Liver (tissue), 9 donors: ENCODE results near the gene RASA4B. TPM values are rescaled to one million over a fixed set of nuclear protein-coding genes. Genes with fewer than 3 reads are reported as not detected.

ENCODE experiments used
- DNase-seq: peaks from one replicate; pipeline ENCODE4 v3.0.0-alpha.2; 2017; ENCODE audit warnings: low spot score
- H3K27ac ChIP-seq, 2 donors: one replicate each; pipeline ENCODE4 v1.7.0; 2013; ENCODE audit warnings: inconsistent platforms in 2 of 2, low read length in 2 of 2, control low read depth in 1 of 2, low read depth in 1 of 2, mild to moderate bottlenecking in 1 of 2
- H3K27me3 ChIP-seq, 4 donors: one replicate each; pipeline versions ENCODE4 v1.6.1 to v1.7.0; 2013; ENCODE audit warnings: low read length in 3 of 4, inconsistent platforms in 1 of 4, mild to moderate bottlenecking in 1 of 4, moderate library complexity in 1 of 4; ENCODE audit not compliant: control insufficient read depth in 4 of 4, insufficient read depth in 4 of 4
- H3K36me3 ChIP-seq, 4 donors: one replicate each; pipeline versions ENCODE4 v1.6.1 to v1.7.0; 2013; ENCODE audit warnings: low read length in 3 of 4, mild to moderate bottlenecking in 3 of 4, low read depth in 1 of 4, moderate library complexity in 1 of 4; ENCODE audit not compliant: control insufficient read depth in 4 of 4, insufficient read depth in 3 of 4
- H3K4me1 ChIP-seq, 4 donors: one replicate each; pipeline versions ENCODE4 v1.6.1 to v1.7.0; 2013; ENCODE audit warnings: low read length in 3 of 4, mild to moderate bottlenecking in 3 of 4, moderate library complexity in 1 of 4; ENCODE audit not compliant: control insufficient read depth in 4 of 4, insufficient read depth in 4 of 4
- H3K4me3 ChIP-seq, 3 donors: one replicate each; pipeline versions ENCODE4 v1.6.1 to v1.7.0; 2013; ENCODE audit warnings: low read length in 3 of 3, control low read depth in 1 of 3, low read depth in 1 of 3, mild to moderate bottlenecking in 1 of 3
- H3K9ac ChIP-seq, 2 donors: one replicate each; pipeline ENCODE4 v1.7.0; 2013; ENCODE audit warnings: low read length in 2 of 2, mild to moderate bottlenecking in 2 of 2, moderate library complexity in 2 of 2, control low read depth in 1 of 2, low read depth in 1 of 2
- H3K9me3 ChIP-seq, 4 donors: one replicate each; pipeline versions ENCODE4 v1.6.1 to v1.7.0; 2013; ENCODE audit warnings: low read length in 3 of 4; ENCODE audit not compliant: control insufficient read depth in 4 of 4
- ATF3 ChIP-seq: IDR thresholded peaks from 2 replicates; pipeline ENCODE4 v1.6.1; 2016; ENCODE audit warnings: antibody characterized with exemption
- EGR1 ChIP-seq, 2 donors: IDR thresholded peaks; 2 replicates each; pipeline ENCODE4 v1.6.1; 2016 to 2018; ENCODE audit warnings: antibody characterized with exemption in 2 of 2, low read depth in 2 of 2
- FOXA1 ChIP-seq: IDR thresholded peaks from 2 replicates; pipeline ENCODE4 v1.6.1; 2016; ENCODE audit warnings: antibody characterized with exemption
- FOXA2 ChIP-seq: IDR thresholded peaks from 2 replicates; pipeline ENCODE4 v1.6.1; 2016; ENCODE audit warnings: antibody characterized with exemption
- GABPA ChIP-seq, 2 donors: IDR thresholded peaks in 1 of 2; conservative IDR thresholded peaks in 1 of 2; 2 replicates each; pipeline ENCODE4 v1.6.1; 2016; ENCODE audit warnings: antibody characterized with exemption in 2 of 2, mild to moderate bottlenecking in 1 of 2, moderate library complexity in 1 of 2
- HNF4A ChIP-seq, 2 donors: conservative IDR thresholded peaks; 2 replicates each; pipeline ENCODE4 v1.6.1; 2016; ENCODE audit warnings: antibody characterized with exemption in 2 of 2, mild to moderate bottlenecking in 2 of 2
- HNF4G ChIP-seq: IDR thresholded peaks from 2 replicates; pipeline ENCODE4 v1.6.1; 2016; ENCODE audit warnings: antibody characterized with exemption
- JUND ChIP-seq, 2 donors: IDR thresholded peaks; 2 replicates each; pipeline ENCODE4 v1.6.1; 2016; ENCODE audit warnings: antibody characterized with exemption in 2 of 2
- NR2F2 ChIP-seq: IDR thresholded peaks from 2 replicates; pipeline ENCODE4 v1.6.1; 2016; ENCODE audit warnings: antibody characterized with exemption
- RAD21 ChIP-seq, 2 donors: IDR thresholded peaks; 2 replicates each; pipeline ENCODE4 v1.6.1; 2016; ENCODE audit warnings: antibody characterized with exemption in 2 of 2, mild to moderate bottlenecking in 2 of 2
- REST ChIP-seq: IDR thresholded peaks from 2 replicates; pipeline ENCODE4 v1.6.1; 2016; ENCODE audit warnings: antibody characterized with exemption, mild to moderate bottlenecking
- RXRA ChIP-seq, 2 donors: IDR thresholded peaks; 2 replicates each; pipeline ENCODE4 v1.6.1; 2017 to 2018; ENCODE audit warnings: antibody characterized with exemption in 2 of 2, mild to moderate bottlenecking in 1 of 2
- SP1 ChIP-seq: IDR thresholded peaks from 2 replicates; pipeline ENCODE4 v1.6.1; 2018; ENCODE audit warnings: antibody characterized with exemption, mild to moderate bottlenecking
- TAF1 ChIP-seq: conservative IDR thresholded peaks from 2 replicates; pipeline ENCODE4 v1.6.1; 2016; ENCODE audit warnings: antibody characterized with exemption, mild to moderate bottlenecking
- YY1 ChIP-seq: IDR thresholded peaks from 2 replicates; pipeline ENCODE4 v1.6.1; 2016; ENCODE audit warnings: antibody characterized with exemption, mild to moderate bottlenecking
- WGBS: extraction: QIAGEN DNeasy Blood & Tissue Kit; methylation state at CpG from one replicate; pipeline ENCODE4 v1.1.7; 2013; 5-methylcytosine and 5-hydroxymethylcytosine counted together
- polyA plus RNA-seq, 2 donors: library from polyadenylated mRNA; stranded (reverse) in 1 of 2; unstranded in 1 of 2; fragments of 200-250 nt in 1 of 2; fragments of >200 nt in 1 of 2; fragmentation: Nextera tagmentation in 1 of 2; extraction: Ambion mirVana in 1 of 2; gene quantifications; one replicate each; pipeline versions ENCODE4 v1.2.1 to v1.2.3, GENCODE V29; 2013 to 2015
- total RNA-seq, 2 donors: library from RNA; depleted of rRNA; stranded (reverse); fragments of >200 nt; gene quantifications; one replicate each; pipeline ENCODE4 v1.2.3, GENCODE V29; 2014
- TF ChIP-seq, protein P1 (sequence below): IDR thresholded peaks from 2 replicates; pipeline ENCODE4 v1.6.1; 2016; ENCODE audit warnings: antibody characterized with exemption
- TF ChIP-seq, protein P2 (sequence below): IDR thresholded peaks from 2 replicates; pipeline ENCODE4 v1.6.1; 2016; ENCODE audit warnings: antibody characterized with exemption
- TF ChIP-seq, protein P3 (sequence below): fragments of 150-350 bp; IDR thresholded peaks from 2 replicates; pipeline ENCODE4 v1.5.1; 2017; ENCODE audit warnings: improper control_type of control experiment, low read depth, low read length; ENCODE audit not compliant: missing input control
- donor health status: healthy.
- donor health status: healthy.
- donor health status: healthy.
- donor health status: healthy.
- donor health status: healthy.

Gene RASA4B
- total and polyA plus RNA-seq, 4 donors, result 0.62 to 4.8 (median 0.74) TPM

GRCh38 chr7:102451371-102452054, 66.1 kb downstream of the RASA4B start:
- TF ChIP-seq TAF1 (no peak), FOXA2 (no peak), EGR1 (IDR thresholded peaks at IDR 0.05; ENCODE audit: low read depth in 2 of 2) (no peak), RAD21 (IDR thresholded peaks at IDR 0.05) (no peak), HNF4G (no peak), SP1 (no peak), FOXA1 (no peak), HNF4A (conservative IDR thresholded peaks at IDR 0.05) (no peak), GABPA (IDR thresholded peaks at IDR 0.05 in 1 of 2, conservative IDR thresholded peaks at IDR 0.05 in 1 of 2) (no peak), RXRA (IDR thresholded peaks at IDR 0.05) (no peak), NR2F2 (no peak), REST (no peak), JUND (IDR thresholded peaks at IDR 0.05) (no peak), YY1 (no peak), ATF3 (no peak)
- TF ChIP-seq, protein P1, sequence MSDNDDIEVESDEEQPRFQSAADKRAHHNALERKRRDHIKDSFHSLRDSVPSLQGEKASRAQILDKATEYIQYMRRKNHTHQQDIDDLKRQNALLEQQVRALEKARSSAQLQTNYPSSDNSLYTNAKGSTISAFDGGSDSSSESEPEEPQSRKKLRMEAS, result no peak
- TF ChIP-seq, protein P2, sequence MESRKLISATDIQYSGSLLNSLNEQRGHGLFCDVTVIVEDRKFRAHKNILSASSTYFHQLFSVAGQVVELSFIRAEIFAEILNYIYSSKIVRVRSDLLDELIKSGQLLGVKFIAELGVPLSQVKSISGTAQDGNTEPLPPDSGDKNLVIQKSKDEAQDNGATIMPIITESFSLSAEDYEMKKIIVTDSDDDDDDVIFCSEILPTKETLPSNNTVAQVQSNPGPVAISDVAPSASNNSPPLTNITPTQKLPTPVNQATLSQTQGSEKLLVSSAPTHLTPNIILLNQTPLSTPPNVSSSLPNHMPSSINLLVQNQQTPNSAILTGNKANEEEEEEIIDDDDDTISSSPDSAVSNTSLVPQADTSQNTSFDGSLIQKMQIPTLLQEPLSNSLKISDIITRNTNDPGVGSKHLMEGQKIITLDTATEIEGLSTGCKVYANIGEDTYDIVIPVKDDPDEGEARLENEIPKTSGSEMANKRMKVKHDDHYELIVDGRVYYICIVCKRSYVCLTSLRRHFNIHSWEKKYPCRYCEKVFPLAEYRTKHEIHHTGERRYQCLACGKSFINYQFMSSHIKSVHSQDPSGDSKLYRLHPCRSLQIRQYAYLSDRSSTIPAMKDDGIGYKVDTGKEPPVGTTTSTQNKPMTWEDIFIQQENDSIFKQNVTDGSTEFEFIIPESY, result no peak
- TF ChIP-seq, protein P3, sequence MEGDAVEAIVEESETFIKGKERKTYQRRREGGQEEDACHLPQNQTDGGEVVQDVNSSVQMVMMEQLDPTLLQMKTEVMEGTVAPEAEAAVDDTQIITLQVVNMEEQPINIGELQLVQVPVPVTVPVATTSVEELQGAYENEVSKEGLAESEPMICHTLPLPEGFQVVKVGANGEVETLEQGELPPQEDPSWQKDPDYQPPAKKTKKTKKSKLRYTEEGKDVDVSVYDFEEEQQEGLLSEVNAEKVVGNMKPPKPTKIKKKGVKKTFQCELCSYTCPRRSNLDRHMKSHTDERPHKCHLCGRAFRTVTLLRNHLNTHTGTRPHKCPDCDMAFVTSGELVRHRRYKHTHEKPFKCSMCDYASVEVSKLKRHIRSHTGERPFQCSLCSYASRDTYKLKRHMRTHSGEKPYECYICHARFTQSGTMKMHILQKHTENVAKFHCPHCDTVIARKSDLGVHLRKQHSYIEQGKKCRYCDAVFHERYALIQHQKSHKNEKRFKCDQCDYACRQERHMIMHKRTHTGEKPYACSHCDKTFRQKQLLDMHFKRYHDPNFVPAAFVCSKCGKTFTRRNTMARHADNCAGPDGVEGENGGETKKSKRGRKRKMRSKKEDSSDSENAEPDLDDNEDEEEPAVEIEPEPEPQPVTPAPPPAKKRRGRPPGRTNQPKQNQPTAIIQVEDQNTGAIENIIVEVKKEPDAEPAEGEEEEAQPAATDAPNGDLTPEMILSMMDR, result no peak
- Histone ChIP-seq H3K9me3 (no peaks in the 10 kb centered on the region), H3K9ac (no peak overlapping the region), H3K4me1 (no peaks in the 10 kb centered on the region), H3K27me3 (no peaks in the 10 kb centered on the region), H3K4me3 (no peak overlapping the region), H3K27ac (no peak overlapping the region), H3K36me3 (peaks cover 0 to 10% (median 3%) of the 10 kb centered on the region in 4 donors)
- WGBS, result 58% methylated on average over 23 of the region's 23 CpGs
- DNase-seq, result no peak
